ENCODE data around the gene ADPRH. TPM values are rescaled to one million over a fixed set of nuclear protein-coding genes. Genes with fewer than 3 reads are reported as not detected.
"Not testable (repeated sequence)": the region's sequence is repeated elsewhere in the genome, so short reads cannot be mapped to it uniquely, and the experiment has no call there.

Gene ADPRH
- total RNA-seq, 1 donor from 2014 or later = 3.9 TPM

- no peak within 1 kb of the TSS for H3K4me3 Mint-ChIP-seq (ENCODE audit: unreplicated experiment)
- no peaks in the 10 kb centered on the region for H3K36me3 Mint-ChIP-seq (ENCODE audit: low read depth)
- no peaks in the 10 kb centered on the region for H3K27me3 Mint-ChIP-seq (ENCODE audit: low read depth)
- no peak within 1 kb of the TSS for H3K27ac Mint-ChIP-seq (ENCODE audit: unreplicated experiment)
- no peak for DNase-seq (ENCODE audit: low spot score)
- TF ChIP-seq CTCF (IDR thresholded peaks at IDR 0.05) = peak; percentile 72
- H3K9me3 Mint-ChIP-seq (ENCODE audit: low read depth) = no peaks in the 10 kb centered on the region
- peaks cover 3% of the 10 kb centered on the region for H3K4me1 Mint-ChIP-seq (ENCODE audit: low read depth)
Measured at GRCh38 chr3:119559441-119559963, 19.8 kb upstream of the ADPRH start, which contains the start of gene CD80. Gene CD80, minus strand, starts transcription at chr3:119559614. Its CDS starts 1,886 bp downstream, at chr3:119557728.

DNA sequence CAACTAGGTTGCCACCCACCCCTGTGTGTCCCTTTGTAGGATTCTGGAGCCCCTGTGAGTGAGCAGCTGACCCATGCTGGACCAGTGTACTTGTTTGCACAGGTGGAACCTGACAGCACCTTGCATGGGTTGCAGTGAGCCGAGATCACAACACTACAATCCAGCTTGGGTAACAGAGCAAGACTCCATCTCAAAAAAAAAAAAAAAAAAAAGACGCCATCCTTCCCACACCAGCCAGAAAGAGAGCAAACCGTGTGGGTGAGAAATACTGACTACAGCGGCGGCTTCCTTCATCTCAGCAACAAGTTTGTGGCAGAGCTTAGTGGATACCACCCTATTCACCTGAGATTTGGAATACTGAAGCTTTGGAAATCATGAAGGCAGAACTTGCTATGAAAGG is 19.1 kb upstream of the ADPRH start:
- H3K9me3 Mint-ChIP-seq (ENCODE audit: low read depth) = no peaks in the 10 kb centered on the region
- H3K4me3 Mint-ChIP-seq (ENCODE audit: unreplicated experiment) = no peak overlapping the region
- TF ChIP-seq CTCF (IDR thresholded peaks at IDR 0.05) = no peak
- H3K27me3 Mint-ChIP-seq (ENCODE audit: low read depth) = no peaks in the 10 kb centered on the region
- no peak overlapping the region for H3K27ac Mint-ChIP-seq (ENCODE audit: unreplicated experiment)
- H3K36me3 Mint-ChIP-seq (ENCODE audit: low read depth) = no peaks in the 10 kb centered on the region
- DNase-seq (ENCODE audit: low spot score) = no peak
- peaks cover 3% of the 10 kb centered on the region for H3K4me1 Mint-ChIP-seq (ENCODE audit: low read depth)

GRCh38 chr3:119562307-119562961 is 16.9 kb upstream of the ADPRH start:
- no peak for TF ChIP-seq CTCF (IDR thresholded peaks at IDR 0.05)
- peaks cover 3% of the 10 kb centered on the region for H3K4me1 Mint-ChIP-seq (ENCODE audit: low read depth)
- H3K27ac Mint-ChIP-seq (ENCODE audit: unreplicated experiment) = no peak overlapping the region
- no peaks in the 10 kb centered on the region for H3K9me3 Mint-ChIP-seq (ENCODE audit: low read depth)
- no peak overlapping the region for H3K4me3 Mint-ChIP-seq (ENCODE audit: unreplicated experiment)
- DNase-seq (ENCODE audit: low spot score) = no peak
- H3K27me3 Mint-ChIP-seq (ENCODE audit: low read depth) = peaks cover 9% of the 10 kb centered on the region
- peaks cover 3% of the 10 kb centered on the region for H3K36me3 Mint-ChIP-seq (ENCODE audit: low read depth)

GRCh38 chr3:119563334-119563733 is 16.0 kb upstream of the ADPRH start:
- not testable (repeated sequence) for H3K36me3 Mint-ChIP-seq (ENCODE audit: low read depth); H3K4me3 Mint-ChIP-seq (ENCODE audit: unreplicated experiment); H3K9me3 Mint-ChIP-seq (ENCODE audit: low read depth); DNase-seq (ENCODE audit: low spot score); H3K27ac Mint-ChIP-seq (ENCODE audit: unreplicated experiment); H3K4me1 Mint-ChIP-seq (ENCODE audit: low read depth)
- H3K27me3 Mint-ChIP-seq (ENCODE audit: low read depth) = peaks cover 13% of the 10 kb centered on the region

GRCh38 chr3:119569156-119569555 is 10.1 kb upstream of the ADPRH start:
- no peak for TF ChIP-seq CTCF (IDR thresholded peaks at IDR 0.05)
- no peak overlapping the region for H3K4me3 Mint-ChIP-seq (ENCODE audit: unreplicated experiment)
- H3K9me3 Mint-ChIP-seq (ENCODE audit: low read depth) = peaks cover 3% of the 10 kb centered on the region
- H3K27me3 Mint-ChIP-seq (ENCODE audit: low read depth) = peaks cover 19% of the 10 kb centered on the region
- H3K27ac Mint-ChIP-seq (ENCODE audit: unreplicated experiment) = no peak overlapping the region
- H3K4me1 Mint-ChIP-seq (ENCODE audit: low read depth) = peaks cover 2% of the 10 kb centered on the region
- H3K36me3 Mint-ChIP-seq (ENCODE audit: low read depth) = peaks cover 6% of the 10 kb centered on the region
- DNase-seq (ENCODE audit: low spot score) = no peak

- DNase-seq (ENCODE audit: low spot score) = no peak
- H3K9me3 Mint-ChIP-seq (ENCODE audit: low read depth) = peaks cover 3% of the 10 kb centered on the region
- H3K4me1 Mint-ChIP-seq (ENCODE audit: low read depth) = peaks cover 2% of the 10 kb centered on the region
- no peak overlapping the region for H3K27ac Mint-ChIP-seq (ENCODE audit: unreplicated experiment)
- no peak for TF ChIP-seq CTCF (IDR thresholded peaks at IDR 0.05)
- peaks cover 6% of the 10 kb centered on the region for H3K36me3 Mint-ChIP-seq (ENCODE audit: low read depth)
- H3K27me3 Mint-ChIP-seq (ENCODE audit: low read depth) = peaks cover 19% of the 10 kb centered on the region
- no peak overlapping the region for H3K4me3 Mint-ChIP-seq (ENCODE audit: unreplicated experiment)
Measured at GRCh38 chr3:119570229-119570628, 9.1 kb upstream of the ADPRH start.
